HG03025 (cell line): ENCODE results near the gene CELF2.

Experiments
- ATAC-seq: cut with Tn5 transposase; IDR thresholded peaks from one replicate; pipeline ENCODE4 v1.9.1; 2021; ENCODE audit warnings: mild to moderate bottlenecking, moderate library complexity; ENCODE audit not compliant: unreplicated experiment, low FRiP score

The CELF2 gene

GRCh38 chr10:11150231-11150731 lies 132.6 kb downstream of the CELF2 start:
- no peak for ATAC-seq

- no peak for ATAC-seq
Observed at GRCh38 chr10:11150879-11151415, 133.3 kb downstream of the CELF2 start.

- no peak for ATAC-seq
Observed at GRCh38 chr10:11152801-11153200, 135.1 kb downstream of the CELF2 start.

- no peak for ATAC-seq
Observed at GRCh38 chr10:11153245-11153644, 135.6 kb downstream of the CELF2 start.

- ATAC-seq = no peak
Observed at GRCh38 chr10:11153766-11154165, 136.1 kb downstream of the CELF2 start.

GRCh38 chr10:11154333-11154732 lies 136.7 kb downstream of the CELF2 start:
- ATAC-seq = no peak

- ATAC-seq = no peak
Observed at GRCh38 chr10:11154849-11155498, 137.3 kb downstream of the CELF2 start.

GRCh38 chr10:11156480-11156879 lies 138.8 kb downstream of the CELF2 start:
- ATAC-seq = no peak

GRCh38 chr10:11157292-11158076 lies 139.8 kb downstream of the CELF2 start:
- ATAC-seq = no peak

- ATAC-seq = no peak
Observed at GRCh38 chr10:11158080-11158479, 140.4 kb downstream of the CELF2 start.

GRCh38 chr10:11159543-11160215 lies 142.0 kb downstream of the CELF2 start:
- ATAC-seq = no peak

GRCh38 chr10:11161096-11161495 lies 143.4 kb downstream of the CELF2 start:
- no peak for ATAC-seq

- no peak for ATAC-seq
Observed at GRCh38 chr10:11161910-11162309, 144.2 kb downstream of the CELF2 start.

- ATAC-seq = peak; percentile 71
Observed at GRCh38 chr10:11162828-11163599, 145.3 kb downstream of the CELF2 start.

- no peak for ATAC-seq
Observed at GRCh38 chr10:11163780-11164550, 146.3 kb downstream of the CELF2 start.

GRCh38 chr10:11164551-11164802 lies 146.8 kb downstream of the CELF2 start:
- ATAC-seq = no peak

GRCh38 chr10:11164803-11165590 lies 147.3 kb downstream of the CELF2 start:
- no peak for ATAC-seq

- ATAC-seq = peak; percentile 54
Observed at GRCh38 chr10:11165591-11166543, 148.2 kb downstream of the CELF2 start.
